Stomach (tissue), 4 donors: ENCODE data around the gene TM4SF4.

Source experiments
- POLR2AphosphoS5 ChIP-seq, 3 donors: sonication (generic); formaldehyde crosslinking; IDR thresholded peaks; one replicate each; pipeline ENCODE4 v1.6.1; 2016; ENCODE audit warnings: antibody characterized with exemption in 3 of 3
- TF ChIP-seq, protein P1 (sequence below), 7 experiments: fragments of 450-650 bp in 4 of 7; fragments of 200-600 bp in 3 of 7; sonication (generic) in 3 of 7; IDR thresholded peaks; one replicate each; pipeline ENCODE4 v1.5.1; 2016 to 2019; ENCODE audit warnings: antibody characterized with exemption in 7 of 7, control low read depth in 2 of 7, mild to moderate bottlenecking in 1 of 7

- TF ChIP-seq, protein P1, sequence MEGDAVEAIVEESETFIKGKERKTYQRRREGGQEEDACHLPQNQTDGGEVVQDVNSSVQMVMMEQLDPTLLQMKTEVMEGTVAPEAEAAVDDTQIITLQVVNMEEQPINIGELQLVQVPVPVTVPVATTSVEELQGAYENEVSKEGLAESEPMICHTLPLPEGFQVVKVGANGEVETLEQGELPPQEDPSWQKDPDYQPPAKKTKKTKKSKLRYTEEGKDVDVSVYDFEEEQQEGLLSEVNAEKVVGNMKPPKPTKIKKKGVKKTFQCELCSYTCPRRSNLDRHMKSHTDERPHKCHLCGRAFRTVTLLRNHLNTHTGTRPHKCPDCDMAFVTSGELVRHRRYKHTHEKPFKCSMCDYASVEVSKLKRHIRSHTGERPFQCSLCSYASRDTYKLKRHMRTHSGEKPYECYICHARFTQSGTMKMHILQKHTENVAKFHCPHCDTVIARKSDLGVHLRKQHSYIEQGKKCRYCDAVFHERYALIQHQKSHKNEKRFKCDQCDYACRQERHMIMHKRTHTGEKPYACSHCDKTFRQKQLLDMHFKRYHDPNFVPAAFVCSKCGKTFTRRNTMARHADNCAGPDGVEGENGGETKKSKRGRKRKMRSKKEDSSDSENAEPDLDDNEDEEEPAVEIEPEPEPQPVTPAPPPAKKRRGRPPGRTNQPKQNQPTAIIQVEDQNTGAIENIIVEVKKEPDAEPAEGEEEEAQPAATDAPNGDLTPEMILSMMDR (IDR thresholded peaks at IDR 0.05) = peak in 6 of 7 experiments; percentile 32 to 84 (median 69)
- peak in 2 of 3 donors; percentile 20 to 58 for TF ChIP-seq POLR2AphosphoS5 (IDR thresholded peaks at IDR 0.05)
Observed at GRCh38 chr3:149480326-149481017, 6.0 kb downstream of the TM4SF4 start.
